Activated CD4-positive, alpha-beta T cell treated with anti-CD3 and anti-CD28 coated beads for 1 hour (primary cell): ENCODE measurements around the gene FRK.
"Not testable (repeated sequence)": the region's sequence is repeated elsewhere in the genome, so short reads cannot be mapped to it uniquely, and the experiment has no call there.

Source experiments
- DNase-seq: peaks from one replicate; pipeline ENCODE4 v3.0.0-alpha.2; 2020

FRK gene

GRCh38 chr6:115934829-115935228 lies 125.9 kb downstream of the FRK start:
- DNase-seq = no peak

- DNase-seq = no peak
Measured at GRCh38 chr6:115934145-115934544, 126.5 kb downstream of the FRK start.

- no peak for DNase-seq
Measured at GRCh38 chr6:115932481-115932880, 128.2 kb downstream of the FRK start.

- DNase-seq = not testable (repeated sequence)
Measured at GRCh38 chr6:115928000-115928399, 132.7 kb downstream of the FRK start.

GRCh38 chr6:115922971-115923370 lies 137.7 kb downstream of the FRK start:
- DNase-seq = no peak

- DNase-seq = no peak
Measured at GRCh38 chr6:115914098-115914497, 146.6 kb downstream of the FRK start.

- DNase-seq = no peak
Measured at GRCh38 chr6:115909923-115910546, 150.7 kb downstream of the FRK start.

GRCh38 chr6:115908906-115909559 lies 151.7 kb downstream of the FRK start:
- DNase-seq = no peak

- DNase-seq = no peak
Measured at GRCh38 chr6:115905471-115905870, 155.2 kb downstream of the FRK start.

GRCh38 chr6:115902436-115902835 lies 158.3 kb downstream of the FRK start:
- DNase-seq = no peak

GRCh38 chr6:115901896-115902295 lies 158.8 kb downstream of the FRK start:
- no peak for DNase-seq

GRCh38 chr6:115899730-115900282 lies 160.9 kb downstream of the FRK start:
- no peak for DNase-seq

- DNase-seq = no peak
Measured at GRCh38 chr6:115898246-115898645, 162.4 kb downstream of the FRK start.

- DNase-seq = no peak
Measured at GRCh38 chr6:115896538-115897129, 164.1 kb downstream of the FRK start.

GRCh38 chr6:115894426-115894992 lies 166.2 kb downstream of the FRK start:
- no peak for DNase-seq

- DNase-seq = no peak
Measured at GRCh38 chr6:115891750-115892149, 168.9 kb downstream of the FRK start.

GRCh38 chr6:115891111-115891669 lies 169.5 kb downstream of the FRK start:
- no peak for DNase-seq

GRCh38 chr6:115890238-115890637 lies 170.5 kb downstream of the FRK start:
- DNase-seq = no peak

GRCh38 chr6:115888687-115889470 lies 171.8 kb downstream of the FRK start:
- DNase-seq = not testable (repeated sequence)

GRCh38 chr6:115887891-115888290 lies 172.8 kb downstream of the FRK start:
- no peak for DNase-seq

- no peak for DNase-seq
Measured at GRCh38 chr6:115885636-115886366, 174.9 kb downstream of the FRK start.

- DNase-seq = no peak
Measured at GRCh38 chr6:115882771-115883170, 177.9 kb downstream of the FRK start.
